GM15510 (cell line): ENCODE data around the gene PCSK6.

ENCODE experiments used
- POLR2A ChIP-seq: IDR thresholded peaks from 3 replicates; pipeline ENCODE4 v1.6.1; 2011; ENCODE audit warnings: borderline replicate concordance; ENCODE audit not compliant: insufficient read length; ENCODE audit errors: extremely low read depth

PCSK6 gene

DNA sequence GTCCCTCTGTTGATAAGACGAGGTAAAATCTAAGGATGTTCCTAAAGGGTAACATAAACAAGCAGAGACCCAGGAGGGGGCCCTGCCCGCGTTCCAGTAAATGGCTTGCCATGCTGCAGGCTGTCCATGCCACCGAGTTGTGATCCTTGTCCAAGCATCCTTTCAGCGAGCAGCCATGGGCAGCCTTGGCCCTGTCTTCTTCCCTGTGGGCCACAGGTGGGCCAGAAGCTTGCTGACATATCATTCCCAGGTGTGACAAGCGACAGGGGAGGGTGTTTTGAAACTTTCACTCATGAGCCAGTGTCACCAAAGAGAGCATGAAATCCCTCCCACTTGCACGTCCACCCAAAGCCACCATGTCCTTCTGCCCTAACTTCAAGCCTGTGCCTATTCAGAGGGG lies 53.7 kb downstream of the PCSK6 start:
- TF ChIP-seq POLR2A: no peak

DNA sequence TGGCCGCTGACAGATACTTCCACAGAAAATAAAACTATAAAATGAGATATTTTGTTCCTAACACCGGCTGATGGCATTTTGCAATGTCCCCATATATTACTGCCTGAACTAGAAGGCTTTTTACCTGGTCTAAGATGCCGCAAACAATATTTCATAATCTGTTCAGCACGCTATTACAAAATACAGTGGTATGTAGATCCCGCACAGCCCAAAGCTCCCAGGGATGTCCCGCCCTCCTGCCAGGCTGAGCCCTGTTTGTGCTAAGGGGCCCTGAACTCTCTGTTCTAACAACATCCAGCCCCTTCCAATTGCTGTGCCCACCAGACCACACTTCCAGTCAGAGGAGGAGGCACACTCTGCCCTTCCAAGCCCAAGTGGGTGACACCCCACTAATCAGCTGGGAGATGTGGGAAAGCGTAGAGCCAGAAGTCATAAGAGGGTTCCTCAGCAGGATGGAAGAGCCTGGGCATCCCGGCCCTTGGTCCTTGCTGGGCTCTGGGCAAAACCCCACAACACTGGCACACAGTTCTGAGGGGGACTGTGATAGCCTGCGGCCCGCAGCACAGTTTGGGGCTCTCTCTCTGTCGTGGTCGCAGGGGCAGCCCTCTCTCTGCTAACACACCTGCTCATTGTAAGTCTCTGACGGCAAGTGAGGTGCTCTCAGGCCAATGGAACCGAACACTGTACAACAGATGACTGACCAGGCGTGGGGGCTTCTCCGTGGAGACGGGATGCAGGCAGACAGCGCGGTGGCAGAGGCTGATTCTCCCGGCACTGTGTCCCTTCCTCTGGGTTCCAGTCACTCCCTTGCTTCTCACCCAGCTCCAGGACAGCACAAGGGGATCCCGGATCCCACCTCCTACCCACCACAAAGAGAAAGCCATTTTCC lies 55.2 kb downstream of the PCSK6 start:
- no peak for TF ChIP-seq POLR2A

DNA sequence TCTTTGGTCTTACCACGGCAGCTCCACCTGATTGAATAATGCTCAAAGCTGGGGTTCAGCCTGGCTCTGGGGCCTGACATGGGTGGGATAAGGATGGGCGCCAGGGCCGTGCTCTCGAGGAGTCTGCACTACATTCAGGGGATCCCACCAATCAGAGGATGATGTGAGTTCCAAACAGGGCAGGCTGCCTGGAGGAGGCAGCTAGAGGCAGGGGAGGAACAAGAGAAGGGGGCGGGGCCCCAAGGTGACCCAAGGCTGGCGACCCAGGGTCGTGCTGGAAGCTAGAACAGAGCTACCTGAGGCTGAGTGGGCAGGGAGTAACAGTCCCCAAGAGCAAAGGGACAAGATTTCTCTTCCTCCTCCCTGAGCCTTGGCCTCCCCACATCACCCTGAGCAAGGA lies 56.1 kb downstream of the PCSK6 start:
- no peak for TF ChIP-seq POLR2A

DNA sequence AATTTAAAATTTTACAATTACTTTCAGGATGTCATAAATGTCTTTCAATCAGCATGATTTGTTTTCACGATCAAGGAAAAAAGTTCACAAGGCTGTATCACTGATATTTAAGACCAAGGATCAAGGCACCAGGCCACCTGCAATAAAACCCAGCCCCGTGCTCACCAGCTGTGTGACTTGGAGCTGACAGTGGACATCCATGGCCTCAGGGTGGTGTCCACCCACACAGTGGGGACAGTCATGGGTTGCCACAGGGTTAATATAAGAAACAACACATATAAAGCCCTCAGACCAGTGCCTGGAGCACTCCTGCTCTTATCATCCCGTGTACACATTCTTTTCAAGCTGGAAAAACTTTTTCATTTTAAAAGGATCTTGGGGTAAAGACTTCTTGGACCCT lies 56.5 kb downstream of the PCSK6 start:
- no peak for TF ChIP-seq POLR2A

DNA sequence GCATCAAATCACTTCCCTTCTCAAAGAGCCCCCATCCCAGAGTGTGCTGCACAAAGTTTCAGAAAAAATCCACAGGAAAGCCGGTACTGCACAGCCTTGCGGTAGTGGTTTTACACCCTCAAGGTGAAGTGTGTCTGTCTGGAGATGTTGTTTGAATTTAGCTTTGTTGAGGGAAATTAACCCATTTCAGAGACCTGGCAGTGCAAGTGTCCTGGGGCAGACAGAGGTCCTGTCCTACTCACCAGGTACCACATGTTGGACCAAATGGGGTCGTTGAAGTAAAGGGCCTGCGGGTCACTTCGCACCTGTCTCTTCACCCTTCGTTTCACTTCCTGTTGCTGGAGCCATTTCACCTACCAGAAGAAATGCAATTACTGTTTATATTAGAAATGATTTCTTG lies 57.8 kb downstream of the PCSK6 start:
- TF ChIP-seq POLR2A: no peak

DNA sequence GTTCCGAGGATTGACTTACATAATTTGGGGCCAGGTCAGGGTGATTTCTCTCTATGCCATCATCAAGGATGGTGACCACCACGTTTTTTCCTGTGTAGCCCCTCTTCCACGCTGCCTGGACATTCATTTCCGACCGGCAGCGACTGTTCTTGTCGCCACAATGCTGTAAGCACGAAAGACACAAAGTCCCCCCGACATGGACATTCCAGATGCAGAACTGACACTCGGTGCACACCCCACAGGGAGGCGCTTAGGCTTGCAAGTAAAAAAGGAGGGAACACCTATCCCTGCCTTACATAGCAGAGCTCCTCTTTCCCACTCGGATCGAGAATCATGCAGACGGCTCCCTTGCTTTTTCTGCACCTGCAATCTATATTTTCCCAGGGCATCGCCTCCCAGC lies 58.2 kb downstream of the PCSK6 start:
- no peak for TF ChIP-seq POLR2A

DNA sequence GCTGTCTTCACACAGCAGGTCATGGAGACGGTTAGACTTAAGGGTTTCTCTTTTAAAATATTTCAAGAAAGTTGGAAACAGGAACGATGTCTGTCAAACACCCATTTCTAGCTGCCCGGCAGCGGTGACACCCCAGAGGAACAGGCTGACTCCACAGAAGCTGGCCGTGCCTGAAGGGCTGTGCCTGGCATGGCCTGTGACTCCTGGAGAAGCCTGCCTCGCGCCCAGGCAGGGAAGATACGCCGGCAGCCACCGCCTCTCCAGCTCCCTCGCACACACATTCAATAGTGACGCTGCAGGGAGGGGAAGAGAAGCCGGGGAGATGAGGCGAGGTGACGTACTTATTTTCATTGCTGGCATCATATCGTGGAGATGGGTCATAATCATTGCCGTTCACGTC lies 59.9 kb downstream of the PCSK6 start:
- no peak for TF ChIP-seq POLR2A

DNA sequence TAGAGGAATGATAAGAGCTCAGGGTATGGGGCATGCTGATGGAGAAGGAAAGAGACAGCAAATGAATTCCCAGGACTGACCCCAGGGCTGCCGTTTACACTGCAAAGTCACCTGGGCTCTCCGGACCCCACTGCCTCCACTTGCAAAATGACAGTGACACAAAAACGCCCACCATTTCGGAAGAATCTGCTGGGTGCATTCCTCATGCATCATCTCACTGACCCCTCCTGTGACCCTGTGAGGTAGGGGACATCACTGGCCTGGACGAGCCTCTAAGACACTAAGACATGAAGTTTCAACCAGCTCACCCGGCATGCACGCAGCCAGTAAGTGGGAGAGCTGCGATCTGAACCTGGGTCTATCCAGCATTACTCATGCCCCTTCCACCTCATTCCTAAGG lies 60.3 kb downstream of the PCSK6 start:
- TF ChIP-seq POLR2A: no peak

DNA sequence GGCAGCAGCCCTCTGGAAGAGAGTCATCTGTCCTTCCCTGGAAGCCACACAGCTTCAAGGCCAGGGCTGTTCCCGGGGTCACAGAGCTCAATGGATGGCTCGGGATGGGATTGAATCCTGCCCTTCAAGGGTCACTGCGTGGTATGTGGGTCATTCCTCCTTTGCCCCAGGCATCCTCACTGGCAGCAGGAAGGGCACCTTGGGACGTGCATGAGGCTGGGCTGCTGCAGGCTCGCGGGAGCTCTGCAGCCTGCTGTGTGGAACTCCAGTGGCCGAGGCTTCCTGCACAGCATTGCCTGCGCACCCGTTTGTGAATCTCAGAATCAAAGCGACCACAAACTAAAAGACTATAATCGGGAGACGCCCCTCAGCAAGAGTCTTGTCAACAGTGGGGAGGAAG lies 60.7 kb downstream of the PCSK6 start:
- TF ChIP-seq POLR2A: no peak

DNA sequence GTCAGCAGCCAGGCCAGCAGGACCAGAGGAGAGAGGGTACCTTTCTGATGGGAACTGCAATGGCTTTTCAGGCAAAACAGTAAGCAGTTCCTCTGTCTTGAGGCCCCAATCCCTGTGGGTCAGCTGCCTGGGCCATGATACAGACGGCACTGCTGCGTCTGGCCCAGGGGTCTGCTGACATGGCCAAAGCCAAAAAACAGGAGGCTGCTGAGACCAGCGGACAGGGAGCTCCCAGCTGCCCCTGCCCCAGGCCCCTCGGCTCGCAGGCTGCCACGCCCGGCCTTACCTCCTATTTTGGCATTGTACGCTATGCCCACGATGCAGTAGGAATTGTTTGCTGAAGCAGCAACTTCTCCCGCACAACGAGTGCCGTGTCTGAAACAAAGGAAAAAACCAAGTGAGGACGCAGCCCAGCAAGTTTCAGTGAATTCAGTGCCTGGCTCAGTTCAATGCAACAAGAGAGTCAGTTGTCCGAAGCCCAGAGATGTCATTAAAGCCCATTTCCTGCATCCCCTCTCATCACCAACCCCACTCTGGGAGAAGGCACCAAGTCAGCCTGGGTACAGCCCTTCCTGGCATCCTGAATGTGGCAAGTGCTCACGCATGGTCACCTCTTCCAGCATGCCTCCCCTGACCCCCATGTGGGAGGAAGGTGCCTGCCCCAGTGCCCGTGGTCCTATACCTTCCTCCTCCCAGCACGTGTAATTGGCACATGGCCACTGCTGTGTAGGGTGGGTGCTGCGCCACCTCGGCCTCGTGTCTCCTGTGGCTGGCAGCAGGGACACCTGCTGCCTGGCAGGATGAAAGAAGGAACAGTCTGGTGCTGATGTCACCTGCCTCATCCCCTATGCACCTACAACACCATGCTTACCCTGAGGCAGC lies 61.7 kb downstream of the PCSK6 start:
- no peak for TF ChIP-seq POLR2A

DNA sequence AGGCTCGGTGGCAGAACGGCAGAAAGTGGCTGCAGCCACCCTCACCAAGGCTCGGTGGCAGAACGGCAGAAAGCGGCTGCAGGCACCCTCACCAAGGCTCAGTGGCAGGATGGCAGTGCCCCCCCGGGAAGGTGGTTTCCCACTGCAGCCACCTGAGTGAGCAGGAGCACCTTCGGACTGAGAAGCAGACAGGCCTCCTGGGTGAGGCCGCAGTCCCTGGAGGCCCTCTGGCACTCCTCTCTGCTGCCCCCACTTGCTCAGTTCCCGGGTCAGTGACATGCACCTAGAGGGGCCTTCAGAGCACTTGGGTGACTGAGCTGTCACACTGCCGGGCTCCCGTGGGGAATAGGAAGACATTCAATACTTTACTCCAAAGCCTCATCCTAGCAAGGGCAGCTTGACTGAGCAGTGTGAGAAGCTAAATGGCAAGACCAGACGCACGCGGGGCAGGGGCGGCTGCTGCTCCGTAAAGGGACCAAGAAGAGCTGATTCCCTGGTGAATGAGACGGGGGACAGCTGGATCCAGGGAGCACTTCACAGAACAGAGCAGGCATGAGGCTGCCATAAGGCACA lies 62.7 kb downstream of the PCSK6 start:
- TF ChIP-seq POLR2A: no peak

DNA sequence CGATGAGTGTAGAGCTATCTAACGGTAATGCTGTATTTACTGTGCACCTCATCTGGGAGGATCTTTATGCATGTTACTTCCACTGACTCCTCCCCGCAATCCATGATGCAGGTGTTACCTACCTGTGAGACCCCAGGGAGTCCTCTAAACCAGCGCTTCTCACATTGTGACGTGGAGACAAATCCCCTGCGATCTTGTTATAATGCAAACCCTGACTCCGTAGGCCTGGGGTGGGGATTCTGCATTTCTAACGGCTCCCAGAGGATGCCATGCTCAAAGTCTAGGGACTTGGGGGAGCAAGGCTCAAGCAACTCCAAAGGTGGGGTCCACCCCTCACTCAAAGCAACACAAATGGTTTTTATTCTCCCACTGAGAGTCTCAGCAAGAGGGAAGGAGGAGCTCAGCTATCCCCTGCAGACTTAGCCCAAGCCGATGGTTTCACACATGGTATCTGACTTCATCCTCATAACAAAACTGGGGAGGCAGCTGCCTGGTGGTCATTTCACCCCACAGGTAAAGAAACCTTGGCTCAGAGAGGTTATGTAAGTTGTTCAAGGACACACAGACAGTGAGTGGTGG lies 63.6 kb downstream of the PCSK6 start:
- no peak for TF ChIP-seq POLR2A

DNA sequence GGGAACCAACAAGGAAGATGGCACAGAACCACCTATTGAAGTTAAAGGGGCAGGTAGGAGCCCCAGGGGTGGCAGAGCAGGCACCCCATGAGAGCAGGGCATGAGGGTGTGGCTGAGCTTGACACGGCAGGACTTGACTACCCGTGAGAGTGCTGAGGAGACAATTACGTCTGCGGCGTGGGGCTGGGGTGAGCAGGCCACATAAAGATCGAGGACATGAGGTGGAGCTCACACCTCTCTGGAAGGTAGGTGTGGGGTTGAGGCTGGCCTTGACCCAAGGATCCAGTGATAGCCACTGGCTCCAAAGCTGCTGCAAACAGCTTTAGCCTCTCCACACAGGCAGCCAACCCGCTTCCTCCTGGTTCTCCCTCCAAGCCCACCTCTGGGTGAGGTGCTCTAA lies 64.5 kb downstream of the PCSK6 start:
- no peak for TF ChIP-seq POLR2A

DNA sequence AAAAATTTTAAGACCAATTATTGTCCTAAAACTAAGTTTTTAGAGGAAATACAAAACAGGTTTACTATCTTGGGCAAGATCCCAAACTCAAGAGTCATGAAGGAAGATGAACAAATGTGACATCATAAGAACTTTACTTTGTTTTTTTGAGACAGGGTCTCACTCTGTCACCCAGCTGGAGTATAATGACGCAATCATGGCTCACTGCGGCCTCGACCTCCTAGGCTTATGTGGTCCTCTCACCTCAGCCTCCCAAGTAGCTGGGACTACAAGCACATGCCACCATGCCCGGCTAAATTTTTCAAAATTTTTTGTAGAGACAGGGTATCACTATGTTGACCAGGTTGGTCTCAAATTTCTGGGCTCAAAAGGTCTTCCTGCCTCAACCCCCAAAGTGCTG lies 69.3 kb downstream of the PCSK6 start:
- no peak for TF ChIP-seq POLR2A

DNA sequence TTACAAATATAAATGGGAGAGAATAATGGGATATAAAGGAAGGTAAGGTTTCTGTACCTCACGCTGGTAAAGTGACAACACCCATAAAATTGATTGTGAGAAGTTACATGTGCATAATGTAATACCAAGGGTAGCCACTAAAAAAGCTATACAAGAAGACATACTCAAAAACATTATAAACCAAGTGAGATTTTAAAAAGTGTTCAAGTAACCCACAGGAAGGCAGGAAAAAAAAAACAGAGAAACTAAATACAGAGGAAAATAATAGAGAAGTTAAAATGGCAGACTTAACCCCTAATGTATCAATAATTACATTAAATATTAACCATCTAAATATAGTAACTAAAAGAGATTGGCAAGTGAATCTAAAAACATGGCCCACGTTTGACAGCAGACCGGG lies 76.3 kb downstream of the PCSK6 start:
- TF ChIP-seq POLR2A: no peak

DNA sequence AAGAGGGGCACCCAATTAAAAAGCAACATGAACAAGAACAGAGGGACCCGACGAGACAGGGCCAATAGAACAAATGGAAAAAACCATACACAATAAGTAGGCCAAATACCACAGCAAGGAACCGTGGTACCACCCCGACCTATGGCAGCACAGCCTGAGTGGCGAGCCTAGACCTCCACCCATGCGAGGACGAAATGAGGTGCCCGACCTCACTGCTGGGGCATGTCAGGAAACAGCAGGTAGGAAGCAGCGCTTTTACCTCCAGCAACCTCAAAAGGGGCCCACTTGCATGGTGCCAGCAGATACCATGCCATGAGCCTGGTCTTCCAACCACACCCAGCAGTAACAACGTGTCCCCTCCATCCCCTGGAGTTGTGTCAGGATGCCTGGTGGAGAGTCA lies 77.9 kb downstream of the PCSK6 start:
- no peak for TF ChIP-seq POLR2A

DNA sequence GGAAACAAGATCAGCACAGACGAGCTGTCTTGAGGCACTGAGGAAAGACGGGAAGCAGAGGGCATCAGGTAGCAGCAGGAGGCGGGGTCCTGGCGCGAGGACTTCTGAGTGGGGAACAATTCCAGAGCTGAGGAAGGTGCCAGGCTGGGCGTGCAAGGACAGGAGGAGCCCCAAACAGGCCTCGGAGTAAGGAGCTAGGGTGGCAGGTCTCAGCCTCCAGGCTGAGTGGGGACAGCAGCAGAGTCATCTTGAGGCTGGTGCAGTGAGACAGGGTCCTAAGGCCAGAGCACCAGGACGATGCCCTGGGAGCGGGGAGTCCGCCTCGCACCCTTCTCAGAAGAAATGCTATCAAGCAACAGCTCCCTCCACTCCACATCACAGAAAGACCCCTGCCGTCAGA lies 78.4 kb downstream of the PCSK6 start:
- no peak for TF ChIP-seq POLR2A
